K562 (cell line): ENCODE measurements around the gene TIGAR. TPM values are rescaled to one million over a fixed set of nuclear protein-coding genes. Genes with fewer than 3 reads are reported as not detected.

Experiments used
- ATAC-seq: fragments of 200-7000 bp; cut with Tn5 transposase; 3 replicates; pipeline ENCODE4 v1.9.1; 2020; ENCODE audit warnings: moderate library complexity
- BruUV-seq: library from RNA; stranded (reverse); fragments of 400-500 nt; replicated peaks from 2 replicates; lab custom pipeline; 2021; lab: Mats Ljungman, UMichigan
- CTCF ChIA-PET: fragments of 300-600 bp; formaldehyde crosslinking; extraction: SDS; loops from one replicate; lab custom pipeline; 2021; ENCODE audit warnings: low intra/inter-chr PET ratio; lab: Yijun Ruan, JAX
- POLR2A ChIA-PET: fragments of 300-600, 350-650 bp; sonication (Branson Sonifier 250); formaldehyde crosslinking; extraction: SDS; loops from one replicate; lab custom pipeline; 2021; ENCODE audit warnings: antibody characterized with exemption, inconsistent platforms; lab: Yijun Ruan, JAX
- DNase-seq, 4 experiments: peaks; one replicate each; pipeline versions ENCODE4 v3.0.0 to v3.0.0-alpha.2; 2011 to 2018; ENCODE audit warnings: low spot score in 3 of 4, mixed read lengths in 3 of 4; ENCODE audit errors: extremely low read depth in 1 of 4
- FAIRE-seq: peaks from 2 replicates; lab custom pipeline; 2011; peaks lifted over from hg19 to GRCh38; lab: Jason Lieb, UNC
- H2AFZ ChIP-seq: 2 replicates; pipeline ENCODE4 v1.6.0; 2011; ENCODE audit warnings: low read depth, low read length, control low read depth, inconsistent platforms
- H3K27ac ChIP-seq: fragments of 200-600 bp; 3 replicates; pipeline ENCODE4 v1.8.0; 2011; ENCODE audit warnings: low read depth, mild to moderate bottlenecking, control low read depth, inconsistent platforms, low read length, moderate library complexity, mixed read lengths; ENCODE audit errors: extremely low read depth
- H3K27me3 ChIP-seq, 2 experiments: fragments of 300-600 bp in 1 of 2; 2 replicates in 1 of 2; 3 replicates in 1 of 2; pipeline versions ENCODE4 v1.6.0 to v1.8.0; 2011; ENCODE audit warnings: inconsistent platforms in 2 of 2, low read length in 2 of 2, mild to moderate bottlenecking in 1 of 2, mixed read lengths in 1 of 2, moderate library complexity in 1 of 2; ENCODE audit not compliant: control insufficient read depth in 2 of 2, insufficient read depth in 2 of 2
- H3K36me3 ChIP-seq: fragments of 300-600 bp; 3 replicates; pipeline ENCODE4 v1.8.0; 2011; ENCODE audit warnings: mild to moderate bottlenecking, low read length, inconsistent platforms; ENCODE audit not compliant: control insufficient read depth, insufficient read depth
- H3K4me1 ChIP-seq, 2 experiments: fragments of 200-600 bp in 1 of 2; replicated peaks in 1 of 2; 2 replicates in 1 of 2; 3 replicates in 1 of 2; pipeline versions ENCODE4 v1.5.1 to v1.8.0; 2011; ENCODE audit warnings: inconsistent platforms in 2 of 2, low read length in 2 of 2, mild to moderate bottlenecking in 1 of 2, mixed read lengths in 1 of 2, moderate library complexity in 1 of 2; ENCODE audit not compliant: control insufficient read depth in 2 of 2, insufficient read depth in 2 of 2
- H3K4me2 ChIP-seq: 2 replicates; pipeline ENCODE4 v1.6.1; 2011; ENCODE audit warnings: low read length, control low read depth, inconsistent platforms, mixed read lengths; ENCODE audit not compliant: insufficient read depth
- H3K4me3 ChIP-seq: fragments of 200-600 bp; sonication (generic), shearing (Covaris generic); 2 replicates; pipeline ENCODE4 v1.5.1; 2016; ENCODE audit warnings: control low read depth, inconsistent platforms
- H3K79me2 ChIP-seq: fragments of 200-600 bp; 3 replicates; pipeline ENCODE4 v1.8.0; 2011; ENCODE audit warnings: low read length, inconsistent platforms; ENCODE audit not compliant: control insufficient read depth, insufficient read depth
- H3K9ac ChIP-seq, 2 experiments: 2 replicates each; pipeline versions ENCODE4 v1.6.0 to v1.6.1; 2011; ENCODE audit warnings: low read depth in 2 of 2, low read length in 2 of 2, control low read depth in 1 of 2, inconsistent platforms in 1 of 2, mild to moderate bottlenecking in 1 of 2, mixed read lengths in 1 of 2; ENCODE audit not compliant: insufficient read depth in 1 of 2
- H3K9me1 ChIP-seq: one replicate; pipeline ENCODE4 v1.6.0; 2011; ENCODE audit warnings: inconsistent platforms, mild to moderate bottlenecking, low read length, moderate library complexity; ENCODE audit not compliant: control insufficient read depth, insufficient read depth
- H3K9me3 ChIP-seq: replicated peaks from 2 replicates; pipeline ENCODE4 v1.5.1; 2011; ENCODE audit warnings: low read depth, low read length, inconsistent platforms; ENCODE audit not compliant: control insufficient read depth, insufficient read depth
- H4K20me1 ChIP-seq: replicated peaks from 2 replicates; pipeline ENCODE4 v1.6.1; 2011; ENCODE audit warnings: low read length, inconsistent platforms, mixed read lengths; ENCODE audit not compliant: control insufficient read depth, insufficient read depth
- ETV5 ChIP-seq: sonication (generic); formaldehyde crosslinking; IDR thresholded peaks from 2 replicates; pipeline ENCODE4 v1.4.0; 2020; ENCODE audit warnings: low read depth, mild to moderate bottlenecking, missing genetic modification reagents
- FOXJ3 ChIP-seq: sonication (generic); formaldehyde crosslinking; IDR thresholded peaks from 2 replicates; pipeline ENCODE4 v1.4.0; 2020; ENCODE audit warnings: mild to moderate bottlenecking, missing genetic modification reagents
- NCOR1 ChIP-seq: fragments of 450-650 bp; IDR thresholded peaks from 2 replicates; pipeline ENCODE4 v1.6.1; 2016; ENCODE audit warnings: mild to moderate bottlenecking, moderate library complexity
- NR2C1 ChIP-seq, 2 experiments: fragments of 450-650 bp; IDR thresholded peaks; 2 replicates each; pipeline ENCODE4 v1.6.1; 2017; ENCODE audit warnings: mild to moderate bottlenecking in 2 of 2, antibody characterized with exemption in 1 of 2, inconsistent platforms in 1 of 2, missing compliant biosample characterization in 1 of 2, missing genetic modification characterization in 1 of 2
- PPARD ChIP-seq: fragments of 250-450 bp; sonication (Bioruptor Pico); IDR thresholded peaks from 2 replicates; pipeline ENCODE4 v1.8.0; 2022; ENCODE audit warnings: inconsistent platforms, mild to moderate bottlenecking, moderate library complexity
- RAD21 ChIP-seq, 2 experiments: fragments of 250-450 bp in 1 of 2; fragments of 450-650 bp in 1 of 2; sonication (Bioruptor Pico) in 1 of 2; formaldehyde crosslinking in 1 of 2; IDR thresholded peaks in 1 of 2; conservative IDR thresholded peaks in 1 of 2; 2 replicates each; pipeline versions ENCODE4 v1.4.0 to v1.8.0; 2020 to 2022; ENCODE audit warnings: mild to moderate bottlenecking in 2 of 2, moderate library complexity in 1 of 2
- ZNF232 ChIP-seq: sonication (generic); formaldehyde crosslinking; IDR thresholded peaks from 2 replicates; pipeline ENCODE4 v1.8.0; 2022; ENCODE audit warnings: mild to moderate bottlenecking, missing genetic modification reagents
- ZNF282 ChIP-seq: sonication (generic); formaldehyde crosslinking; IDR thresholded peaks from 2 replicates; pipeline ENCODE4 v1.8.1; 2023; ENCODE audit warnings: missing genetic modification reagents
- WGBS: fragments of 100-300 bp; shearing (Covaris generic); methylation state at CpG from one replicate; pipeline ENCODE4 v1.1.6; 2016; ENCODE audit warnings: low coverage, mixed read lengths; ENCODE audit not compliant: insufficient coverage; ENCODE audit errors: missing lambda C conversion rate; 5-methylcytosine and 5-hydroxymethylcytosine counted together
- in situ Hi-C: fragments of 300-500 bp; cut with MboI; formaldehyde crosslinking; loops from 4 replicates; pipeline ENCODE4 v1.15.0; 2018; ENCODE audit warnings: inconsistent platforms, mixed read lengths
- intact Hi-C: fragments of 100-400 bp; cut with micrococcal nuclease; formaldehyde crosslinking; loops from 2 replicates; pipeline ENCODE4 v1.14.2; 2022
- polyA plus RNA-seq, 8 experiments: library from polyadenylated mRNA; depleted of rRNA in 4 of 8; stranded (reverse) in 5 of 8; unstranded in 3 of 8; fragments of >200 nt; fragmentation: Nextera tagmentation in 2 of 8; fragmentation: Illumina TruSeq in 1 of 8; extraction: Ambion mirVana in 2 of 8; extraction: Trizol in 1 of 8; gene quantifications; 2 replicates each; pipeline versions ENCODE4 v1.2.1 to v1.2.3, GENCODE V29; 2011 to 2014; ENCODE audit warnings: inconsistent platforms in 1 of 8, missing spikeins in 1 of 8
- total RNA-seq, 7 experiments: library from RNA; depleted of rRNA in 6 of 7; stranded (reverse); fragments of >200 nt in 6 of 7; fragmentation: Illumina TruSeq in 2 of 7; extraction: Trizol in 2 of 7; gene quantifications; 2 replicates each; pipeline versions ENCODE4 v1.2.1 to v1.2.3, GENCODE V29; 2011 to 2021; ENCODE audit warnings: low replicate concordance in 1 of 7

Gene TIGAR
- total and polyA plus RNA-seq, 9 of the 15 experiments (the other 6 are each of a cell fraction or from before 2014, with no cell fraction given): 0.11 to 1.0 (median 0.53) TPM; not detected in 2

GRCh38 chr12:4301932-4302501 lies 19.0 kb upstream of the TIGAR start (continued):
- TF ChIP-seq ZNF232 (CRISPR knock-in tag): no peak
- TF ChIP-seq RAD21 (CRISPR knock-in tag; conservative IDR thresholded peaks at IDR 0.05 in 1 of 2, IDR thresholded peaks at IDR 0.05 in 1 of 2): no peak
- no peak for TF ChIP-seq NR2C1 (IDR thresholded peaks at IDR 0.05)
- TF ChIP-seq NR2C1 (tag; IDR thresholded peaks at IDR 0.05): no peak

- 95% methylated on average over 7 of the region's 8 CpGs for WGBS
- CTCF ChIA-PET: no interaction called here
These were observed 18.1 kb upstream of the TIGAR start for GRCh38 chr12:4302881-4303280.

More at GRCh38 chr12:4302881-4303280, 18.1 kb upstream of the TIGAR start:
- BruUV-seq: TSS peak; percentile 17
- Histone ChIP-seq H3K36me3 (peaks cover 77% of the 10 kb centered on the region; the same call in 2 of the 3 replicates), H3K27ac (no peak overlapping the region), H4K20me1 (0 out of 2 replicates have a peak, but pooled peaks cover 12% of the 10 kb centered on the region), H2AFZ (no peak overlapping the region), H3K9me3 (no peaks in the 10 kb centered on the region)
- TF ChIP-seq PPARD (CRISPR knock-in tag) (no peak), ETV5 (CRISPR knock-in tag) (no peak), FOXJ3 (CRISPR knock-in tag) (no peak), NCOR1 (no peak), ZNF282 (CRISPR knock-in tag) (no peak)
- TF ChIP-seq, all 486 proteins: peak for 0
- DNase-seq (no peak), ATAC-seq (no peak), FAIRE-seq (no peak)
- POLR2A ChIA-PET: interaction anchor here (0.6 to 1.3 kb wide), 3 partner anchors 11 to 793 kb away, joined by 3 read pairs; no protein-coding TSS in a partner anchor
- no peak overlapping the region for H3K4me2 ChIP-seq
- no peak overlapping the region for H3K4me3 ChIP-seq
- no peaks in the 10 kb centered on the region for H3K27me3 ChIP-seq
- H3K9me1 ChIP-seq: no peaks in the 10 kb centered on the region
- intact Hi-C loops: no loop called here
- H3K9ac ChIP-seq: no peak overlapping the region
- in situ Hi-C loops: no loop called here
- H3K79me2 ChIP-seq: no peaks in the 10 kb centered on the region
- no peaks in the 10 kb centered on the region for H3K4me1 ChIP-seq
